DND-41 (cell line): ENCODE results near the gene PACRG.

Experiments used
- ATAC-seq: fragments of 200-7000 bp; cut with Tn5 transposase; 3 replicates; pipeline ENCODE4 v1.9.1; 2021; ENCODE audit warnings: low read depth; ENCODE audit not compliant: insufficient read depth
- DNase-seq: peaks from one replicate; pipeline ENCODE4 v3.0.0-alpha.2; 2020
- H2AFZ ChIP-seq: 2 replicates; pipeline ENCODE4 v1.6.0; 2012; ENCODE audit warnings: low read depth, low read length
- H3K27ac ChIP-seq: 2 replicates; pipeline ENCODE4 v1.5.1; 2012; ENCODE audit warnings: low read length, inconsistent platforms
- H3K27me3 ChIP-seq: fragments of 200-600 bp; sonication (generic); 2 replicates; pipeline ENCODE4 v1.6.0; 2012; ENCODE audit warnings: low read length, mild to moderate bottlenecking, inconsistent platforms; ENCODE audit not compliant: insufficient read depth, poor library complexity
- H3K36me3 ChIP-seq: 2 replicates; pipeline ENCODE4 v1.5.1; 2012; ENCODE audit warnings: low read length, inconsistent platforms; ENCODE audit not compliant: insufficient read depth
- H3K4me1 ChIP-seq: 2 replicates; pipeline ENCODE4 v1.5.1; 2012; ENCODE audit warnings: mild to moderate bottlenecking, low read length; ENCODE audit not compliant: insufficient read depth
- H3K4me2 ChIP-seq: 2 replicates; pipeline ENCODE4 v1.6.0; 2012; ENCODE audit warnings: mild to moderate bottlenecking, moderate library complexity, low read length, inconsistent platforms; ENCODE audit not compliant: insufficient read depth
- H3K4me3 ChIP-seq, 2 experiments: fragments of 200-600 bp in 1 of 2; shearing (Covaris generic) in 1 of 2; 2 replicates each; pipeline ENCODE4 v1.5.1; 2012 to 2016; ENCODE audit warnings: inconsistent platforms in 2 of 2, low read length in 2 of 2, mild to moderate bottlenecking in 2 of 2, low read depth in 1 of 2, moderate library complexity in 1 of 2
- H3K79me2 ChIP-seq: 2 replicates; pipeline ENCODE4 v1.6.0; 2012; ENCODE audit warnings: low read length, inconsistent platforms; ENCODE audit not compliant: insufficient read depth
- H3K9ac ChIP-seq: 2 replicates; pipeline ENCODE4 v1.6.0; 2012; ENCODE audit warnings: low read depth, mild to moderate bottlenecking, inconsistent platforms, low read length, moderate library complexity
- H3K9me3 ChIP-seq: 2 replicates; pipeline ENCODE4 v1.5.1; 2012; ENCODE audit warnings: low read length, moderate library complexity, mild to moderate bottlenecking, inconsistent platforms; ENCODE audit not compliant: insufficient read depth, severe bottlenecking
- H4K20me1 ChIP-seq: 2 replicates; pipeline ENCODE4 v1.6.0; 2012; ENCODE audit warnings: low read length; ENCODE audit not compliant: insufficient read depth
- EZH2 ChIP-seq: IDR thresholded peaks from 3 replicates; pipeline ENCODE4 v1.6.1; 2012; ENCODE audit warnings: borderline replicate concordance, low read depth, mild to moderate bottlenecking, moderate library complexity, low read length, inconsistent platforms; ENCODE audit not compliant: severe bottlenecking
- TF ChIP-seq, protein P1 (sequence below): IDR thresholded peaks from 2 replicates; pipeline ENCODE4 v1.5.1; 2012; ENCODE audit warnings: borderline replicate concordance, low read length, moderate library complexity, mild to moderate bottlenecking; ENCODE audit not compliant: poor library complexity, severe bottlenecking; ENCODE audit errors: extremely low read depth

The PACRG gene

DNA sequence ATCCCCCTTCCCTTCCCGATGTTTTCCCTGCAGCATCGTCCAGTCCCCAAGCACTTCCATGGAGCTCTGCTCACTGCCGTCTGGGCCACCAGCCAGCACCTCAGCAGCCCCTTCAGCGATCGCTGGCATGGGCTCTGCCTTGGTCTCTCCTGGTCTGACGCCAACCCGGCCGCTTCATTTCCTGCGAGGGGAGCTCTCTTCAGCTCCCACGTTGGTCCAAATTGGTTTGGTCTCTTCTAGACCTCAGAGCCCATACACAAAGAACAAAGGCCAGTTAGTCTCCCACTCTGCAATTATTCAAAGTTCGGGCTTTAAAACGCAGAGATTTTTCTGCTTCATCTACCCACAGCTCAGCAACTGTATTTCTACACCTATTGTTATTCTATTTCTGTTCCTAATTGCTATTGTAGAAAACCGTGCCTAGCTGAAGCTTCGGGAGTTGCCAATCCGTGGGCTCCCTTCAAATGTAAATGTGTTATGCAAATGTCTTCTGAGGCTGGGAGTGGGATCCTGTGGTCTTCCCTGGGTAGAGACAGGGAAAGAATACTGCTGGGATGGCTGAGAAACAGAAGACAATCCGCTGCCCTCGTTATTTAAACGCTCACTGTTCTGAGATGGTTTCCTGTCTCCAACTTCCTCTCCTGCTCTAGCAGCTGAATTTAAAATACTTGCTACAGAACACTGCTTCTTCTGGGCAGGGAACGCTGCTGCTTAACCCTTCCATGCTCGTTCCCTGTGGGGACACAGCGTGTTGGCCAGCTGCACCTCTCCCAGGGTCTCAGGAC, 532.5 kb downstream of the PACRG start:
- no peak for TF ChIP-seq EZH2
- TF ChIP-seq, protein P1, sequence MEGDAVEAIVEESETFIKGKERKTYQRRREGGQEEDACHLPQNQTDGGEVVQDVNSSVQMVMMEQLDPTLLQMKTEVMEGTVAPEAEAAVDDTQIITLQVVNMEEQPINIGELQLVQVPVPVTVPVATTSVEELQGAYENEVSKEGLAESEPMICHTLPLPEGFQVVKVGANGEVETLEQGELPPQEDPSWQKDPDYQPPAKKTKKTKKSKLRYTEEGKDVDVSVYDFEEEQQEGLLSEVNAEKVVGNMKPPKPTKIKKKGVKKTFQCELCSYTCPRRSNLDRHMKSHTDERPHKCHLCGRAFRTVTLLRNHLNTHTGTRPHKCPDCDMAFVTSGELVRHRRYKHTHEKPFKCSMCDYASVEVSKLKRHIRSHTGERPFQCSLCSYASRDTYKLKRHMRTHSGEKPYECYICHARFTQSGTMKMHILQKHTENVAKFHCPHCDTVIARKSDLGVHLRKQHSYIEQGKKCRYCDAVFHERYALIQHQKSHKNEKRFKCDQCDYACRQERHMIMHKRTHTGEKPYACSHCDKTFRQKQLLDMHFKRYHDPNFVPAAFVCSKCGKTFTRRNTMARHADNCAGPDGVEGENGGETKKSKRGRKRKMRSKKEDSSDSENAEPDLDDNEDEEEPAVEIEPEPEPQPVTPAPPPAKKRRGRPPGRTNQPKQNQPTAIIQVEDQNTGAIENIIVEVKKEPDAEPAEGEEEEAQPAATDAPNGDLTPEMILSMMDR = no peak
- no peaks in the 10 kb centered on the region for H3K9me3 ChIP-seq
- no peaks in the 10 kb centered on the region for H4K20me1 ChIP-seq
- no peak overlapping the region for H2AFZ ChIP-seq
- H3K4me2 ChIP-seq = no peak overlapping the region
- H3K79me2 ChIP-seq = no peaks in the 10 kb centered on the region
- DNase-seq (no peak), ATAC-seq (no peak)
- no peak overlapping the region for H3K27ac ChIP-seq
- H3K36me3 ChIP-seq = no peaks in the 10 kb centered on the region
- no peak overlapping the region for H3K9ac ChIP-seq
- no peaks in the 10 kb centered on the region for H3K4me1 ChIP-seq
- no peaks in the 10 kb centered on the region for H3K27me3 ChIP-seq
- H3K4me3 ChIP-seq = no peak overlapping the region

DNA sequence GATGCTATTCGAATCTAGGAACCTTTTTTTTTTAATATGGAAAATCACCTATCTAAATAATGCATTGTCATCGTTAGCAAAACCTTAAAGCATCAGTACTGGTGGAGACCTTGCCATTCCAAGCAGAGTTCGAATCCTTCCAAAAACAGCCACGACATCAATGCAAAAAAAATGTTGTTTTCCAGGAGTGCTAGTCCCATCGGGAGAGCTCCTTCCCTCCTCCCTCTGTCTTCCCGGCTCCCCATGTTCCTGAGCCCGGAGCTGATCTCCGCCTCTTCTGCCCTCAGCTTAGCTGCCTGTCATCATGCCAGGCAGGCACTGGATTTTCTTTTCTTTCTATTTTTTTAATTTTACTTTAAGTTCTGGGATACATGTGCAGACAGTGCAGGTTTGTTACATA, 533.1 kb downstream of the PACRG start:
- no peaks in the 10 kb centered on the region for H3K79me2 ChIP-seq
- H3K27me3 ChIP-seq = no peaks in the 10 kb centered on the region
- no peak overlapping the region for H3K4me2 ChIP-seq
- no peak overlapping the region for H2AFZ ChIP-seq
- DNase-seq (no peak), ATAC-seq (no peak)
- TF ChIP-seq, protein P1 = no peak
- TF ChIP-seq EZH2 = no peak
- no peaks in the 10 kb centered on the region for H4K20me1 ChIP-seq
- H3K36me3 ChIP-seq = no peaks in the 10 kb centered on the region
- no peak overlapping the region for H3K27ac ChIP-seq
- H3K4me1 ChIP-seq = no peaks in the 10 kb centered on the region
- no peaks in the 10 kb centered on the region for H3K9me3 ChIP-seq
- H3K9ac ChIP-seq = no peak overlapping the region
- no peak overlapping the region for H3K4me3 ChIP-seq

DNA sequence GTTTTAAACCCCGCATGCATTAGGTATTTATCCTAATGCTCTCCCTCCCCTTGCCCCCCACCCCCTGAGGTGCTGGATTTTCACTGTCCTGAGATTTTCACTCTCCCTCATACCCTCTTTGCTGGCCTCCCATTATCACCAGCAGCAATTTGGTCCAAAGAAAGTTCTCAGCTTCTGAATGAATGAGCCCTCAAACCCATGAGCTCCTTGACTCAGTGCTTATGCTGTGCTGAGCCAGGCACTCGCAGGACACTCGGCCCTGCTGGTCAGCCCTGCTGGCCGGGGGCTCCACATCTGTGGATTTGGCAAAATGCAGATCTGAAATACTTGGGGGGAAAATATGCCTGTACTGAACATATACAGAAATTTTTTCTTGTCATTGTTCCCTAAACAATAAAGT, 533.6 kb downstream of the PACRG start:
- Histone ChIP-seq H3K9ac (no peak overlapping the region), H2AFZ (no peak overlapping the region), H3K27ac (no peak overlapping the region)

More for the DNA sequence above, 533.6 kb downstream of the PACRG start:
- Histone ChIP-seq H3K4me3 (no peak overlapping the region), H3K27me3 (no peaks in the 10 kb centered on the region), H3K79me2 (no peaks in the 10 kb centered on the region), H3K4me1 (no peaks in the 10 kb centered on the region), H4K20me1 (no peaks in the 10 kb centered on the region), H3K36me3 (no peaks in the 10 kb centered on the region), H3K9me3 (no peaks in the 10 kb centered on the region), H3K4me2 (no peak overlapping the region)
- no peak for DNase-seq
- no peak for TF ChIP-seq EZH2
- TF ChIP-seq, protein P1 = no peak
- no peak for ATAC-seq
